Adrenal gland (tissue), 12 donors: ENCODE data around the gene ZNF608. TPM values are rescaled to one million over a fixed set of nuclear protein-coding genes. Genes with fewer than 3 reads are reported as not detected.

Source experiments
- DNase-seq, 7 donors: peaks; one replicate each; pipeline ENCODE4 v3.0.0-alpha.2; 2019 to 2020
- H3K27ac ChIP-seq, 5 donors: fragments of 200-600 bp; sonication (generic) in 4 of 5; 1 replicate in 3 of 5; 2 replicates in 2 of 5; pipeline versions ENCODE4 v1.5.1 to v1.8.0; 2016 to 2020; ENCODE audit warnings: mild to moderate bottlenecking in 1 of 5
- H3K27me3 ChIP-seq: fragments of 200-600 bp; 2 replicates; pipeline ENCODE4 v1.8.0; 2021
- H3K36me3 ChIP-seq, 2 donors: fragments of 200-600 bp; replicated peaks in 1 of 2; 1 replicate in 1 of 2; 2 replicates in 1 of 2; pipeline versions ENCODE4 v1.5.1 to v1.8.0; 2018 to 2022
- H3K4me1 ChIP-seq, 2 donors: fragments of 200-600 bp; replicated peaks in 1 of 2; 1 replicate in 1 of 2; 2 replicates in 1 of 2; pipeline versions ENCODE4 v1.5.1 to v1.8.0; 2018 to 2021
- H3K4me3 ChIP-seq, 4 donors: fragments of 200-600 bp; sonication (generic) in 3 of 4; one replicate each; pipeline ENCODE4 v1.5.1; 2016 to 2018
- H3K9me3 ChIP-seq, 3 donors: fragments of 200-600 bp; sonication (generic) in 1 of 3; replicated peaks in 1 of 3; 1 replicate in 2 of 3; 2 replicates in 1 of 3; pipeline versions ENCODE4 v1.5.1 to v1.8.0; 2016 to 2021
- CTCF ChIP-seq, 6 experiments: fragments of 450-650 bp in 4 of 6; fragments of 200-600 bp in 2 of 6; sonication (generic) in 1 of 6; IDR thresholded peaks; 1 replicate in 5 of 6; 2 replicates in 1 of 6; pipeline versions ENCODE4 v1.5.1 to v1.8.0; 2016 to 2021; ENCODE audit warnings: antibody characterized with exemption in 6 of 6, mild to moderate bottlenecking in 2 of 6, moderate library complexity in 1 of 6
- POLR2A ChIP-seq, 2 donors: fragments of 450-650 bp; IDR thresholded peaks; one replicate each; pipeline ENCODE4 v1.6.1; 2017; ENCODE audit warnings: antibody characterized with exemption in 2 of 2, mild to moderate bottlenecking in 2 of 2, moderate library complexity in 1 of 2
- WGBS, 4 donors: extraction: QIAGEN DNeasy Blood & Tissue Kit in 2 of 4; methylation state at CpG; one replicate each; pipeline versions ENCODE4 v1.1.5 to v1.1.7; 2013 to 2017; 5-methylcytosine and 5-hydroxymethylcytosine counted together
- intact Hi-C, 2 donors: fragments of 100-400 bp; cut with DNase I; formaldehyde crosslinking; loops; one replicate each; pipeline versions ENCODE4 v1.14.1 to v1.15.0; 2022 to 2023
- polyA plus RNA-seq, 3 donors: library from polyadenylated mRNA; stranded (reverse); fragments of 200-250 nt in 2 of 3; fragments of 350-450 nt in 1 of 3; fragmentation: Illumina TruSeq in 1 of 3; extraction: RNeasy Lipid Tissue Mini Kit (QIAGEN cat#74804) in 1 of 3; gene quantifications; one replicate each; pipeline ENCODE4 v1.2.3, GENCODE V29; 2013 to 2014
- total RNA-seq, 9 donors: library from RNA; depleted of rRNA in 4 of 9; stranded (reverse); fragments of >200 nt in 4 of 9; fragments of 120-200 nt in 1 of 9; fragmentation: NEBNext Ultra II Directional in 1 of 9; extraction: Animal tissue kit (Norgen Biotek cat#: 25700) in 1 of 9; gene quantifications; one replicate each; pipeline versions ENCODE4 v1.1.0 to v1.2.4, GENCODE V29; 2013 to 2023
- donor health status: healthy with polysubstance abuse.
- donor health status: Bipolar disorder and iron deficiency.
- donor health status: DM: yes; HTN: yes; CAD: no.
- donor health status: DM: no; HTN: no; CAD: no.
- donor health status: DM: no; HTN: no; CAD: no.
- donor health status: DM: yes; HTN: yes; CAD: no.

ZNF608 gene
- total and polyA plus RNA-seq, 12 donors: 14.4 to 55.0 (median 29.1) TPM

- no peaks in the 10 kb centered on the region for H3K36me3 ChIP-seq
- no peak for DNase-seq
- no peaks in the 10 kb centered on the region for H3K4me1 ChIP-seq
- TF ChIP-seq CTCF (IDR thresholded peaks at IDR 0.05): no peak
- TF ChIP-seq POLR2A (IDR thresholded peaks at IDR 0.05): no peak
- intact Hi-C loops: no loop called here
- no peaks in the 10 kb centered on the region for H3K27me3 ChIP-seq
- H3K9me3 ChIP-seq: no peaks in the 10 kb centered on the region
- WGBS, 4 donors: 92 to 98% (median 95%) methylated on average over 3 of the region's 3 CpGs
- no peak overlapping the region for H3K27ac ChIP-seq
- H3K4me3 ChIP-seq: no peak overlapping the region
These were observed 25.3 kb upstream of the ZNF608 start for GRCh38 chr5:124771761-124772160.

- Histone ChIP-seq H3K27ac (no peak overlapping the region), H3K4me1 (peaks cover 0 to 10% of the 10 kb centered on the region in 2 donors), H3K4me3 (no peak overlapping the region), H3K27me3 (no peaks in the 10 kb centered on the region), H3K36me3 (no peaks in the 10 kb centered on the region), H3K9me3 (no peaks in the 10 kb centered on the region)
- no peak for DNase-seq
- intact Hi-C loops: no loop called here
- TF ChIP-seq POLR2A (IDR thresholded peaks at IDR 0.05) (no peak), CTCF (IDR thresholded peaks at IDR 0.05) (no peak)
- WGBS, 4 donors: 45 to 57% (median 50%) methylated on average over 3 of the region's 3 CpGs
These were observed 18.7 kb upstream of the ZNF608 start for GRCh38 chr5:124764992-124765611.

GRCh38 chr5:124764585-124764984, 18.1 kb upstream of the ZNF608 start:
- intact Hi-C loops: no loop called here
- Histone ChIP-seq H3K27ac (no peak overlapping the region), H3K27me3 (no peaks in the 10 kb centered on the region), H3K36me3 (no peaks in the 10 kb centered on the region), H3K4me1 (peaks cover 0 to 10% of the 10 kb centered on the region in 2 donors), H3K9me3 (no peaks in the 10 kb centered on the region), H3K4me3 (no peak overlapping the region)
- 94 to 97% (median 95%) methylated on average over 1 of the region's 1 CpG for WGBS, 4 donors
- TF ChIP-seq POLR2A (IDR thresholded peaks at IDR 0.05) (no peak), CTCF (IDR thresholded peaks at IDR 0.05) (no peak)
- DNase-seq: no peak

- no peak overlapping the region for H3K4me3 ChIP-seq
- no peak overlapping the region for H3K27ac ChIP-seq
- DNase-seq: no peak
- 94 to 95% (median 95%) methylated on average over 4 of the region's 4 CpGs for WGBS, 4 donors
- intact Hi-C loops: no loop called here
- no peaks in the 10 kb centered on the region for H3K36me3 ChIP-seq
- no peaks in the 10 kb centered on the region for H3K9me3 ChIP-seq
- no peaks in the 10 kb centered on the region for H3K27me3 ChIP-seq
- no peak for TF ChIP-seq POLR2A (IDR thresholded peaks at IDR 0.05)
- TF ChIP-seq CTCF (IDR thresholded peaks at IDR 0.05): no peak
- H3K4me1 ChIP-seq: peaks cover 0 to 10% of the 10 kb centered on the region in 2 donors
These were observed 14.6 kb upstream of the ZNF608 start for GRCh38 chr5:124761010-124761409.
